Right lobe of liver (tissue), 6 donors: ENCODE measurements around the gene TNS1. TPM values are rescaled to one million over a fixed set of nuclear protein-coding genes. Genes with fewer than 3 reads are reported as not detected.
A peak's percentile ranks its signal among the peaks of the same experiment; 100 is the strongest.

ENCODE experiments used
- ATAC-seq, 4 donors: fragments of 200-7000 bp; cut with Tn5 transposase; one replicate each; pipeline ENCODE4 v1.9.1; 2020; ENCODE audit warnings: mild to moderate bottlenecking in 4 of 4, moderate library complexity in 4 of 4
- DNase-seq, 3 donors: peaks; one replicate each; pipeline ENCODE4 v3.0.0-alpha.2; 2020
- H3K27ac ChIP-seq, 3 donors: fragments of 200-600 bp; one replicate each; pipeline ENCODE4 v1.8.0; 2022
- H3K27me3 ChIP-seq, 2 donors: fragments of 200-600 bp; one replicate each; pipeline ENCODE4 v1.8.0; 2022
- H3K36me3 ChIP-seq, 4 donors: fragments of 200-600 bp; sonication (generic) in 1 of 4; one replicate each; pipeline versions ENCODE4 v1.5.1 to v1.8.0; 2017 to 2022; ENCODE audit warnings: control low read depth in 1 of 4
- H3K4me1 ChIP-seq, 4 donors: fragments of 200-600 bp; sonication (generic) in 1 of 4; one replicate each; pipeline versions ENCODE4 v1.5.1 to v1.8.0; 2017 to 2022; ENCODE audit warnings: control low read depth in 1 of 4
- H3K4me3 ChIP-seq, 3 donors: fragments of 200-600 bp; one replicate each; pipeline ENCODE4 v1.8.0; 2022
- H3K9me3 ChIP-seq, 4 donors: fragments of 200-600 bp; sonication (generic) in 1 of 4; one replicate each; pipeline versions ENCODE4 v1.5.1 to v1.8.0; 2017 to 2022; ENCODE audit warnings: control low read depth in 1 of 4
- POLR2A ChIP-seq: fragments of 450-650 bp; IDR thresholded peaks from one replicate; pipeline ENCODE4 v1.6.1; 2017; ENCODE audit warnings: antibody characterized with exemption, mild to moderate bottlenecking
- WGBS: methylation state at CpG from one replicate; pipeline ENCODE4 v1.1.6; 2018; ENCODE audit warnings: low coverage, low lambda C conversion rate; ENCODE audit not compliant: insufficient coverage; ENCODE audit errors: missing lambda C conversion rate; 5-methylcytosine and 5-hydroxymethylcytosine counted together
- intact Hi-C, 2 donors: fragments of 100-400 bp; cut with DNase I; formaldehyde crosslinking; loops; one replicate each; pipeline versions ENCODE4 v1.11.2 to v1.14.1; 2022
- total RNA-seq, 6 experiments: library from RNA; depleted of rRNA in 2 of 6; stranded (reverse); fragments of >200 nt in 2 of 6; fragmentation: NEBNext Ultra II Directional in 3 of 6; extraction: Animal tissue kit (Norgen Biotek cat#: 25700) in 3 of 6; gene quantifications; one replicate each; pipeline versions ENCODE4 v1.1.0 to v1.2.4, GENCODE V29; 2016 to 2023
- TF ChIP-seq, protein P1 (sequence below), 4 donors: fragments of 200-600 bp in 3 of 4; fragments of 450-650 bp in 1 of 4; IDR thresholded peaks; one replicate each; pipeline versions ENCODE4 v1.5.1 to v1.8.0; 2016 to 2022; ENCODE audit warnings: antibody characterized with exemption in 4 of 4, mild to moderate bottlenecking in 2 of 4
- donor health status: DM: no; HTN: yes; CAD: no.
- donor health status: DM: no; HTN: no; CAD: no.
- donor health status: DM: no; HTN: no; CAD: no.
- donor health status: DM: no; HTN: yes; CAD: no.
- donor health status: DM: no; HTN: yes; CAD: no.

Gene TNS1
- total RNA-seq, 6 experiments from 2014 or later = 68.4 to 209 (median 99.2) TPM

DNA sequence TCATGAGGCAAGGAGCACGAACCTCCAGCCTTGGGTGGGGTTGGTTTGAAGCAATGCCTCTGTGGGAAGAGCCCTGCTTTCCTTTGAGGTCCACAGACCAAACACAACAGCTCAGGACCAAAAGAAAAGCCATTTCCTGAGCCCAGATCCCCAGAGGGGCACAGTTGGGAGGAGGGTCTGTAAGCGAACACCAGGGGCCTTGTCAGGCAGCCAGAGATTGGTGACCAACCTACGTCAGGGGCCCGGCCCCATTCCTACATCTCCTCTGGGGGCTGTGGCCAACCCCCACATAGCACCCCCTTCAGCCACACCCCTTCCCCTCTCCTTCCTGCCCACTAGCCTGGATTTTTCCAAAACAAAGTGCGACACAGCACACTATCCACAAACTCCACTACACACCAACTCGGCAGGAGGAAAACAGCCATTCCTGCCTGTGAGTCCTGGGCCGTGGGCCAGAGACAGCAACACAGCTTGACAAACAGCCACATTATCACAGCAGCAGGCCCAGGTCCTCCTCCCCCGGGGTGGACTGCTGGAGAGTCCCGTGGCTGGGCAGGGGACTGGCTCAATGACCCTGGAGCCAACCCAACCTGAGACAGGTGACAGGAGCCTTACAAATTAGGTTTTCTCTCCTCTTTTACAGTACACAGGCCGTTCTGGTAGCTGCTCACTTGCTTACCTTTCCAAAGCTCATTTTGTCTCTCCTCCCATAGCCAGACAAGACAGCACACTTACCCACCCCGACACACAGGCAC lies 98.8 kb downstream of the TNS1 start:
- DNase-seq (peak; percentile 89 to 93 (median 92)), ATAC-seq (peak; percentile 36 to 59 (median 50))
- H3K27ac ChIP-seq = peak overlapping the region; percentile 90 to 96 (median 94)
- intact Hi-C loops = no loop called here
- no peaks in the 10 kb centered on the region for H3K9me3 ChIP-seq
- TF ChIP-seq, protein P1, sequence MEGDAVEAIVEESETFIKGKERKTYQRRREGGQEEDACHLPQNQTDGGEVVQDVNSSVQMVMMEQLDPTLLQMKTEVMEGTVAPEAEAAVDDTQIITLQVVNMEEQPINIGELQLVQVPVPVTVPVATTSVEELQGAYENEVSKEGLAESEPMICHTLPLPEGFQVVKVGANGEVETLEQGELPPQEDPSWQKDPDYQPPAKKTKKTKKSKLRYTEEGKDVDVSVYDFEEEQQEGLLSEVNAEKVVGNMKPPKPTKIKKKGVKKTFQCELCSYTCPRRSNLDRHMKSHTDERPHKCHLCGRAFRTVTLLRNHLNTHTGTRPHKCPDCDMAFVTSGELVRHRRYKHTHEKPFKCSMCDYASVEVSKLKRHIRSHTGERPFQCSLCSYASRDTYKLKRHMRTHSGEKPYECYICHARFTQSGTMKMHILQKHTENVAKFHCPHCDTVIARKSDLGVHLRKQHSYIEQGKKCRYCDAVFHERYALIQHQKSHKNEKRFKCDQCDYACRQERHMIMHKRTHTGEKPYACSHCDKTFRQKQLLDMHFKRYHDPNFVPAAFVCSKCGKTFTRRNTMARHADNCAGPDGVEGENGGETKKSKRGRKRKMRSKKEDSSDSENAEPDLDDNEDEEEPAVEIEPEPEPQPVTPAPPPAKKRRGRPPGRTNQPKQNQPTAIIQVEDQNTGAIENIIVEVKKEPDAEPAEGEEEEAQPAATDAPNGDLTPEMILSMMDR (IDR thresholded peaks at IDR 0.05) = no peak
- TF ChIP-seq POLR2A = peak; percentile 63
- no peak overlapping the region for H3K4me3 ChIP-seq
- 18% methylated on average over 6 of the region's 11 CpGs for WGBS
- H3K36me3 ChIP-seq = peaks cover 0 to 25% (median 2%) of the 10 kb centered on the region in 4 donors
- H3K4me1 ChIP-seq = peaks cover 0 to 80% (median 44%) of the 10 kb centered on the region in 4 donors
- H3K27me3 ChIP-seq = no peaks in the 10 kb centered on the region

DNA sequence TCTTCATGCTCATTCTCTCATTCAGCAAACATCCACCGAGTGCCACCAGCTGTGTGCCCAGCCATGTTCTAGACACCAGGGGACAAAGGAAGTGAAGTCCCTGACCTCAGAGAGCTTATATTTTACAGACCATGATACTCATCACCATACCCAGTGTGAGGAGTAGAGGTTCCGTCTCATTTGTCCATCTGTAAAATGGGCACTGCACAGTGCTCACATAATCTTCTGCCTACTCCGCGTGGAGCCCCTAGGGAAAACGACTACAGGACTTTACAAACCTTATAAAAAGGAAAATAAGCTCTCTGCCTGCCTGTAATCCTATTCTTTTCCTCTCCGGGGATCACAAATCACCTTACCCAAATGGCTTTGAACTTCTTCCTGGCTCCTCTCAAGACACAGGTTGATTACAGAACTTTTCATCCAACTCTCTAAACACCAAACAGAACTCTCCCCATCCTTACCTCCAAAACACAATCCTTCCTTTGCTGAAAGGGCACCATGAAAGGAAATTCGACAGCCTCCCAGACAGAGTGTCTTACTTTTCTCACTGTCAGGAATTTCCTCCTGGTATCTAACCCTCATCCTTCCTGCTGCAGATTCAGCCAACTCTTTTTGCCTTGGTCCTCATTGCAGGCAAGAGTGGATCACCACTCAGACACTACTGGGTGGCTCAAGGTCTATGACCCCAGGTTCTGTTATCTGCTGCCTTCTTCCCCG lies 99.5 kb downstream of the TNS1 start:
- WGBS = 40% methylated on average over 5 of the region's 8 CpGs
- Histone ChIP-seq H3K4me1 (peaks cover 0 to 87% (median 50%) of the 10 kb centered on the region in 4 donors), H3K27me3 (no peaks in the 10 kb centered on the region), H3K4me3 (no peak overlapping the region), H3K36me3 (peaks cover 0 to 25% (median 2%) of the 10 kb centered on the region in 4 donors), H3K27ac (peak overlapping the region; percentile 90 to 96 (median 94)), H3K9me3 (no peaks in the 10 kb centered on the region)
- DNase-seq (no peak), ATAC-seq (peak in 1 of 4 donors; percentile 1)
- TF ChIP-seq, protein P1 (IDR thresholded peaks at IDR 0.05) = no peak
- peak; percentile 48 for TF ChIP-seq POLR2A
- intact Hi-C loops = no loop called here

DNA sequence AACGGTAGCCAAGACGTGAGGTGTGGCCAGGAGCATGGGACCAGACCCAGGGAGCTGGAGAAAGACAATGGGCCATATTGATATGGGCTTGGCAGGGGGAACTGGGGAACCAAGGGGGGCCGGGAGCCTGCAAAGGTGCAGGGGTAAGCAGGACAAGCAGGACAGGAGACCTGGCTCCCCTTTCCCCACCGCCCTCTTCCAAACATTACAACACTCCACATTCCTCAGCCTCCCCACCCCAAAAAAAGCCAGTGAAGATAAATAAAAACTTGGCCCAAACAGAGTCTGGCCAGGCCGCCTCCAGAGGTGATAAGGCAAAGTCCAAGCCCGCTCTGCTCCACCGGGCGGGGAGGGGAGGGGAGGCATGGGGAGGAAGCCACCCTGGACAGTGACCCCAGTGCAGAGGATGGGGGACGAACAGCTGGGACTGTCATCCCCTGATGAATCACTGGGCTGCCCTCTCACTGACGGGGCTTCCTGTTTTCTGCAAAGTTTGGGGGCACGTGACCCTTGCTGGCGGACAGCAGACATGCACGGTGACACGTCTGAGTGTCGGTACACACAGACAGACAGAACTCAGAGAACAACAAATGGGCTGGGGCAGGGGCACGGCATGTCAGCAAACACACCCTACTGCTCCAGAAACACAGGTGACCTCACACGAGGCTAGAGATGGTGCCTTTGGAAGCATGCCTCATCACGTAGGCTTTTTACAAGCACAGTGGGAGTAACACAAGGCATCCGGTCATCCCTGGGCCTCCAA lies 100.2 kb downstream of the TNS1 start:
- intact Hi-C loops = no loop called here
- no peak overlapping the region for H3K4me3 ChIP-seq
- DNase-seq = peak; percentile 97 to 98 (median 97)

More for the DNA sequence above, 100.2 kb downstream of the TNS1 start:
- H3K4me1 ChIP-seq = peaks cover 0 to 92% (median 56%) of the 10 kb centered on the region in 4 donors
- ATAC-seq = peak; percentile 64 to 83 (median 75)
- peaks cover 0 to 26% (median 3%) of the 10 kb centered on the region in 4 donors for H3K36me3 ChIP-seq
- H3K27me3 ChIP-seq = no peaks in the 10 kb centered on the region
- WGBS = 12% methylated on average over 12 of the region's 19 CpGs
- TF ChIP-seq, protein P1 (IDR thresholded peaks at IDR 0.05) = no peak
- peak; percentile 39 for TF ChIP-seq POLR2A
- peak overlapping the region; percentile 90 to 96 (median 94) for H3K27ac ChIP-seq
- no peaks in the 10 kb centered on the region for H3K9me3 ChIP-seq
